Kidney epithelial cell (primary cell): ENCODE results near the gene DLG5. TPM values are rescaled to one million over a fixed set of nuclear protein-coding genes. Genes with fewer than 3 reads are reported as not detected.

Experiments used
- DNase-seq: peaks from one replicate; pipeline ENCODE4 v3.0.0-alpha.2; 2010; ENCODE audit warnings: low read depth
- H3K27me3 ChIP-seq: 2 replicates; pipeline ENCODE4 v1.6.0; 2011; ENCODE audit warnings: low read length; ENCODE audit not compliant: control insufficient read depth, insufficient read depth
- H3K36me3 ChIP-seq: 2 replicates; pipeline ENCODE4 v1.5.1; 2011; ENCODE audit warnings: low read length; ENCODE audit not compliant: control insufficient read depth, insufficient read depth
- H3K4me3 ChIP-seq: 2 replicates; pipeline ENCODE4 v1.5.1; 2011; ENCODE audit warnings: low read depth, mild to moderate bottlenecking, control low read depth, low read length
- total RNA-seq: library from RNA; depleted of rRNA; stranded (reverse); fragments of >200 nt; gene quantifications from 2 replicates; pipeline ENCODE4 v1.2.3, GENCODE V29; 2015
- TF ChIP-seq, protein P1 (sequence below): IDR thresholded peaks from 2 replicates; pipeline ENCODE4 v1.5.1; 2011; ENCODE audit warnings: mild to moderate bottlenecking, moderate library complexity, low read length, control low read depth, inconsistent platforms; ENCODE audit not compliant: insufficient read depth, poor library complexity, severe bottlenecking

Gene DLG5
- total RNA-seq, 1 donor from 2014 or later: 35.9 TPM

DNA sequence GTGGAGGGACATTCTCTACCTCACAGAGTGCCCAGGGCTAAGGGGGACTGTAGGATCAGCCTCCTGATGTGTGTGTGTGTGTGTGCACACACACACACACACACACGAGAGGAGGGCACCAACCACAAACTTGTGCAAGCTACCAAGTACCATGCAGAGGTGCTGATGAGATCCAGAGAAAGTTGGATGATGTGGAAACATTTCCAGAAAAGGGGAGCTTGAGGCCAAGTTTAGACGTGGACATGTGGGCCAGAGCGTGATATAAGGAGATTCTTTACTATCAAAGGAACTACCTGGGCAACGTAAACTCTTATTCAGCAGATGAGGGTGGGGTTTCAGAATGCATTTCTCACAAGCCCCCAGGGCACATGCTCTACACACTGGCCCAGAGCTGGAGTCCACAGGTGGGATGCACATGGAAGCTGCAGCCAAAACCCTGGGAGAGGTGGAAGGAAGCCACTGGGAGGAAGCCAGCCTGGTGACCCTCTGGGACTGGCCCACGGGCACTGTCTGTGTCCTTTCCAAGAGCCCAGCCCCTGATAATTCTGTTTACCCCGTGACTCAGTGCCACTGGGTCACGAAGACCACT is 53.5 kb downstream of the DLG5 start:
- Histone ChIP-seq H3K4me3 (no peak overlapping the region), H3K36me3 (no peaks in the 10 kb centered on the region), H3K27me3 (no peaks in the 10 kb centered on the region)
- no peak for DNase-seq
- TF ChIP-seq, protein P1, sequence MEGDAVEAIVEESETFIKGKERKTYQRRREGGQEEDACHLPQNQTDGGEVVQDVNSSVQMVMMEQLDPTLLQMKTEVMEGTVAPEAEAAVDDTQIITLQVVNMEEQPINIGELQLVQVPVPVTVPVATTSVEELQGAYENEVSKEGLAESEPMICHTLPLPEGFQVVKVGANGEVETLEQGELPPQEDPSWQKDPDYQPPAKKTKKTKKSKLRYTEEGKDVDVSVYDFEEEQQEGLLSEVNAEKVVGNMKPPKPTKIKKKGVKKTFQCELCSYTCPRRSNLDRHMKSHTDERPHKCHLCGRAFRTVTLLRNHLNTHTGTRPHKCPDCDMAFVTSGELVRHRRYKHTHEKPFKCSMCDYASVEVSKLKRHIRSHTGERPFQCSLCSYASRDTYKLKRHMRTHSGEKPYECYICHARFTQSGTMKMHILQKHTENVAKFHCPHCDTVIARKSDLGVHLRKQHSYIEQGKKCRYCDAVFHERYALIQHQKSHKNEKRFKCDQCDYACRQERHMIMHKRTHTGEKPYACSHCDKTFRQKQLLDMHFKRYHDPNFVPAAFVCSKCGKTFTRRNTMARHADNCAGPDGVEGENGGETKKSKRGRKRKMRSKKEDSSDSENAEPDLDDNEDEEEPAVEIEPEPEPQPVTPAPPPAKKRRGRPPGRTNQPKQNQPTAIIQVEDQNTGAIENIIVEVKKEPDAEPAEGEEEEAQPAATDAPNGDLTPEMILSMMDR: no peak

DNA sequence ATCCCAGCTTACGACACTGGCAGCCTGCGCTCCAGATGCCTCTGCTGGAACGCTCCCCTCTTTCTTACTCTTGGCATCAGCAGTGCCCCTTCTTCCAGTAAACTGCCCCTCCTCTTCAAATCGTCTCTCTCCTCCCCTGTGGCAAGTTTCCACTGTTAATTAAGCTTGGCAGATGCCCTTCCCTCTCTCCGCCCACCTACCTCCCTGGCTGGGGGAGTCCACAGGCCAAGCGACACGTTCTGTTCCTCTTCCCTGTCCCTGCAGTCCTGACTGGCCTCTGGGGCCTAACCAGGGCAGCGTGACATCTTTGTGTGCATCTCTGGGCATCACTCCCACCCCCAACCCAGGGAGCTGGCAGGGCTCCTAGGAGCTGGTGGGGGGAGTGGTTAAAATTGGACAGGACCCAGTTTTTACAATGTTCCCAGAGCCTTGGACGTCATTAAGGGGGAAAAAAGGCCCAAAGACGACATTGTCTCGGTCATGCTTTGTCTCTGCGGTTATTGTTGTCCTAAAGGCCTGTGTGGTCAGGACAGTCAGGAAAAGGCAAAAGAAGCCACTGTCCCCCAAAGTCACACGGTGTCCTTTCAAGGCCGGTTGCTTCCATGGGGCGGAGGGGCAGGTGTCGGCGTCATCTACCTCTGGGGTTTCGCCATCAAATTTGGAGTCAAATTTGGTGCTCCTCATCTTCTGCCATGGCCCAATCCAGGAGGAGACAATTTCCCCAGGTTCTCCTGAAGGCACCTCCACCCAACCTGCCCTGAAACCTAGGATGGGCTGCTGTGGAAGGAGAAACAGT is 54.2 kb downstream of the DLG5 start:
- no peaks in the 10 kb centered on the region for H3K27me3 ChIP-seq
- no peak overlapping the region for H3K4me3 ChIP-seq
- TF ChIP-seq, protein P1: no peak
- H3K36me3 ChIP-seq: peaks cover 1% of the 10 kb centered on the region
- no peak for DNase-seq

DNA sequence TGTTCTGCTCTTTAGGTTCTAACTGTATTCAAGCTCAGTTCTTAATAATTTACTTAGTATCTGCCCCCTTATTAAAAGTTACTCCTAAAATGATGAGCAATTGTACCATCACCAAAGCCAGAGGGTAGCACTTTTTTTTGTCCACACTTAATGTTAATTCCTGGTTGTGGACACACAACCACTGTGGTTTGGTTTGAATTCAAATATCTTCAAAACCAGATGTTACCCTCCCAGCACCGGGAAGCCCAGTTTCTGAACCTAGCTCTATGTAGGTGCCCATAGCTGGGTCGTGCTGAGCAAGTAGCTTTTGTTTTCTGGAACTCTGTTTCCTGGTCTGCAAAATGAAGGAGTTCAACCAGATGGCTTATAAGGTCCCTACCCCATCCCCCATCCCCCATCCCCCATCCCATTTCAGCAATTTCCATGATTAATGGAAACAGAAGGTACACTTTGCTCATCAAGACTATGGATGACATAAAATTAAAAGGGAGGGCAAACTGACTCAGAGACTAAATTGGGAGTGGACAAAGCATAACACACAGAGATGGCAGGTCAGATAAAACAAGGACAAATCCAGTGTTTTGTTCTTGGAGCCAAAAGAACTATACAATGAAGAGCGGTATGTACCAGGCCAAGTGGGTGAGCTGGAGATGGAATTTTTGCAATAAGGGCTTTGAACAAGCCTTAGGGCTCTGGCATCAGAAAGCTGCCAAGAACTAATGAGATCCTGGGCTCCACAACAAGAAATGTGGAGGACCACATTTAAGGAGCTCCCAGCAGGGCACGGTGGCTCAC is 56.7 kb downstream of the DLG5 start:
- no peaks in the 10 kb centered on the region for H3K27me3 ChIP-seq
- peaks cover 1% of the 10 kb centered on the region for H3K36me3 ChIP-seq
- H3K4me3 ChIP-seq: no peak overlapping the region
- TF ChIP-seq, protein P1: no peak
- DNase-seq: no peak

DNA sequence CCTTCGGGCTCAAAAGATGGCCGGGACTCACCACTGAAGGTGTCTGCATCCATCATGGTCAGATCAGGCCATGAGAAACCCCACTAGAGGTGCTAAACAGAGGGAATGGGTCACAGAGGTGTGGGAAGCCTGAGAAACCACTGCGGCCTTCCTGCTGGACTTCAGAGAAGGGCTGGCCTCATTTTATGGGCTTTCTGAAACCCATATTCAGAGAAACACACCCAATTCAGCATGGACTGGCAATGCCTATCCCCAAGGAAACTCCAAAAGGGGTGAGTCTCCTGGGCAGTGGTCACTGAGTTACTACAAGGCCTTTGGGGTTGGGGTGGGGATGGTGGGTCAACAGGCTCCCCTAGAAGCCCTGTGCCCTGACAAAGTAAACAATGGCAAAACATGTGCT is 58.0 kb downstream of the DLG5 start:
- Histone ChIP-seq H3K27me3 (no peaks in the 10 kb centered on the region), H3K36me3 (peaks cover 1% of the 10 kb centered on the region), H3K4me3 (no peak overlapping the region)
- TF ChIP-seq, protein P1: no peak
- DNase-seq: no peak

DNA sequence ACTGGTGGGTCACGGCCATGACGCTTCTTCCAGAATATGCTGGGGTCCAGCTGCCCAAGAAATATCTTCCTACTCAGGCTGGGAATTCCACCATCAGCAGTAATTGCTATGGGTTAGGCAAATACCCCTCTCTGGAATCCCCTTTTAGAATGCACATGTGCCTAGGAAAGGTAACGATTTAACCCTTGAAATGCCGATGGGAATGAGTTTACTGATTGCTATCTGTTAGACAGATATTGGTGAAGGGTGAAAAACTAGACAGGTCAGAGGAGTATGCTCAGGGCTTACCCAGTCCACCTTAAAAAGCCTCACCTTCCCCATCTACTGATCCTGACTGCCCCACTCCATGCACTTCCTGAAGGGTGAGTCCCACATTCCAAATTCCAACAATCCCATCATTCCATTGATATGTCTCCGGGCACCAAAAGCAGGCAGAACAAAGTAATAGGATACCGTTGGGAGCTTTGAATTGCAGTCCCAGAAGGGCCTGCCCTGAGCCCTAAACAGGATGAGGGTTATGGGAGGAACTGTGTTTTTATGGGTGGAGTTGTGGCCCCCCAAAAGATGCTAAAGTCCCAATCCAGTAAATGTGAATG is 59.3 kb downstream of the DLG5 start:
- Histone ChIP-seq H3K27me3 (no peaks in the 10 kb centered on the region), H3K36me3 (peaks cover 1% of the 10 kb centered on the region), H3K4me3 (no peak overlapping the region)
- TF ChIP-seq, protein P1: no peak
- DNase-seq: no peak
